ENCODE results near the gene PCDHAC1. TPM values are rescaled to one million over a fixed set of nuclear protein-coding genes. Genes with fewer than 3 reads are reported as not detected.

Gene PCDHAC1
- total and polyA plus RNA-seq, 2 donors = 0.13 to 1.5 TPM

- no peak overlapping the region for H3K4me3 ChIP-seq (ENCODE audit: low read depth, low read length)
- WGBS = 75% methylated on average over 4 of the region's 4 CpGs
Measured at GRCh38 chr5:140934964-140935606, 9.0 kb downstream of the PCDHAC1 start.

DNA sequence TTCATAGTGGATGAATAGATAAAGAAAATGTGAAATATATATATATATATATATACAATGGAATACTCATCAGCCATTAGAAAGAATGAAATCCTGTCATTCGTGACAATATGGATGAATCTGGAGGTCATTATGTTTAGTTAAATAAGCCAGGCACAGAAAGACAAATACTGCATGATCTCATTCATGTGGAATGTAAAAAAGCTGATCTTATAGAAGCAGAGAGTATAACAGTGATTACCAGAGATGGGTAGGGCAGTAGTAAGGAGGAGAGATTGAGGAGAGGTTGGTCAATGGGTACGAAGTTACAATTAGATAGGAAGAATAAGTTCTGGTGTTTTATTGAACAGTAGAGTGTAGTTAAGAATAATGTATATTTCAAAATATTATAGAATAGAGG is 20.5 kb downstream of the PCDHAC1 start:
- H3K27ac ChIP-seq (ENCODE audit: low read depth) = no peak overlapping the region
- WGBS = 59% methylated on average over 2 of the region's 2 CpGs
- H3K4me3 ChIP-seq (ENCODE audit: low read depth, low read length) = no peak overlapping the region
- no peaks in the 10 kb centered on the region for H3K4me1 ChIP-seq (ENCODE audit: insufficient read depth)
- no peaks in the 10 kb centered on the region for H3K36me3 ChIP-seq (ENCODE audit: insufficient read depth)
- no peak for DNase-seq (ENCODE audit: extremely low spot score)

More at GRCh38 chr5:140934964-140935606, 9.0 kb downstream of the PCDHAC1 start:
- Histone ChIP-seq H3K27ac (ENCODE audit: low read depth) (no peak overlapping the region), H3K4me1 (ENCODE audit: insufficient read depth) (no peaks in the 10 kb centered on the region), H3K36me3 (ENCODE audit: insufficient read depth) (no peaks in the 10 kb centered on the region)
- DNase-seq (ENCODE audit: extremely low spot score) = no peak

- no peaks in the 10 kb centered on the region for H3K36me3 ChIP-seq (ENCODE audit: insufficient read depth)
- no peak overlapping the region for H3K27ac ChIP-seq (ENCODE audit: low read depth)
- 77% methylated on average over 6 of the region's 6 CpGs for WGBS
- no peak overlapping the region for H3K4me3 ChIP-seq (ENCODE audit: low read depth, low read length)
- no peaks in the 10 kb centered on the region for H3K4me1 ChIP-seq (ENCODE audit: insufficient read depth)
- DNase-seq (ENCODE audit: extremely low spot score) = no peak
Measured at GRCh38 chr5:140951636-140952035, 25.5 kb downstream of the PCDHAC1 start.

DNA sequence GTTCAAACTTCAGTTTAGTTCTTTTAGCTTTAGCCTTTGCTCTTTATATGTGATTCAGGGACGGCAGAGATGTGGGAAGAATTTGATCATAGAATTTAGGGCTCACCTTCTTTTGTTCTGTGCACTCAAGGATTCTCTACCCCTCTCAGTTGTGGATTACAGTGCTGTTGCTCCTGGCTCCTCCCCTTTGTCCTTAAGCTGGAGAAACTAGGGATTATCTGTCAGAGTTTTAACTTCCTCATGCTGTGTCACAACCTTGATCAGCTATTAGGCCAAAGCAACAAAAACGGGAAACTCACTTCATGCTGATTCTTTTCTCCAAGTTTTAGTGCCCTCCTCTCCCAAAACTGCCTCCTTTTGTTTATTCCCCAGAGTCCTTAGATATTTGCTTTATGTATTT is 27.1 kb downstream of the PCDHAC1 start:
- no peak for DNase-seq (ENCODE audit: extremely low spot score)
- WGBS = 31% methylated on average over 2 of the region's 2 CpGs

DNA sequence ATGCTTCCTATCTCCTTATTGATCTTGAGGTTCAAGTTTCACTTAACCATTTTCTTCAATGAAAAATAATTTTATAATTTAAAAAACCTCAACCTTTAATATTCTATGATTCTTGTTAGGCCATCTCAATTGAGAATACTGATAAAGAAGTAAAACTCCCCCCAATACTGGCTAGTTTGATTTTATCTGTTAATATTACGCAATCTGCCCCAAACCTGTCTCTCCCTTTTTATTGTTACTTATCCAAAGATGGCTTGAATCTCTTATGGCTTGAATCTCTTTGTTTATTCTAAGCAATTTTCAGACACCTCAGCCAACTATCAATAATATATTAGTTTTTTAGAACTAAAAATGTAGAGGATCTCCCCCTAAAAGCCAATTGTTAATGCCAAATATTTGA is 36.1 kb downstream of the PCDHAC1 start:
- DNase-seq (ENCODE audit: extremely low spot score) = no peak
- no peak overlapping the region for H3K4me3 ChIP-seq (ENCODE audit: low read depth, low read length)
- H3K36me3 ChIP-seq (ENCODE audit: insufficient read depth) = no peaks in the 10 kb centered on the region
- H3K4me1 ChIP-seq (ENCODE audit: insufficient read depth) = no peaks in the 10 kb centered on the region
- no peak overlapping the region for H3K27ac ChIP-seq (ENCODE audit: low read depth)
- 89% methylated on average over 1 of the region's 1 CpG for WGBS

More for the DNA sequence above, 27.1 kb downstream of the PCDHAC1 start:
- Histone ChIP-seq H3K4me1 (ENCODE audit: insufficient read depth) (no peaks in the 10 kb centered on the region), H3K27ac (ENCODE audit: low read depth) (no peak overlapping the region), H3K4me3 (ENCODE audit: low read depth, low read length) (no peak overlapping the region), H3K36me3 (ENCODE audit: insufficient read depth) (no peaks in the 10 kb centered on the region)

GRCh38 chr5:140964356-140964755 is 38.3 kb downstream of the PCDHAC1 start:
- Histone ChIP-seq H3K4me3 (ENCODE audit: low read depth, low read length) (no peak overlapping the region), H3K36me3 (ENCODE audit: insufficient read depth) (no peaks in the 10 kb centered on the region), H3K27ac (ENCODE audit: low read depth) (no peak overlapping the region), H3K4me1 (ENCODE audit: insufficient read depth) (no peaks in the 10 kb centered on the region)
- no peak for DNase-seq (ENCODE audit: extremely low spot score)
- 52% methylated on average over 3 of the region's 3 CpGs for whole genome bisulfite sequencing

GRCh38 chr5:140965905-140966292 is 39.8 kb downstream of the PCDHAC1 start:
- Histone ChIP-seq H3K4me3 (ENCODE audit: low read depth, low read length) (peak overlapping the region; percentile 53), H3K36me3 (ENCODE audit: insufficient read depth) (no peaks in the 10 kb centered on the region), H3K27ac (ENCODE audit: low read depth) (no peak overlapping the region), H3K4me1 (ENCODE audit: insufficient read depth) (no peaks in the 10 kb centered on the region)
- no peak for DNase-seq (ENCODE audit: extremely low spot score)
- WGBS = 2% methylated on average over 9 of the region's 9 CpGs

- Histone ChIP-seq H3K27ac (ENCODE audit: low read depth) (no peak within 1 kb of the TSS), H3K36me3 (ENCODE audit: insufficient read depth) (no peaks in the 10 kb centered on the region), H3K4me1 (ENCODE audit: insufficient read depth) (no peaks in the 10 kb centered on the region), H3K4me3 (ENCODE audit: low read depth, low read length) (peak within 1 kb of the TSS; percentile 53)
- WGBS = 1% methylated on average over 80 of the region's 80 CpGs
- DNase-seq (ENCODE audit: extremely low spot score) = no peak
Measured at GRCh38 chr5:140966293-140967225, 40.5 kb downstream of the PCDHAC1 start, which contains the start of gene PCDHAC2. PCDHAC2 (plus strand) TSS chr5:140966476; CDS start chr5:140966767, 291 bp downstream.

DNA sequence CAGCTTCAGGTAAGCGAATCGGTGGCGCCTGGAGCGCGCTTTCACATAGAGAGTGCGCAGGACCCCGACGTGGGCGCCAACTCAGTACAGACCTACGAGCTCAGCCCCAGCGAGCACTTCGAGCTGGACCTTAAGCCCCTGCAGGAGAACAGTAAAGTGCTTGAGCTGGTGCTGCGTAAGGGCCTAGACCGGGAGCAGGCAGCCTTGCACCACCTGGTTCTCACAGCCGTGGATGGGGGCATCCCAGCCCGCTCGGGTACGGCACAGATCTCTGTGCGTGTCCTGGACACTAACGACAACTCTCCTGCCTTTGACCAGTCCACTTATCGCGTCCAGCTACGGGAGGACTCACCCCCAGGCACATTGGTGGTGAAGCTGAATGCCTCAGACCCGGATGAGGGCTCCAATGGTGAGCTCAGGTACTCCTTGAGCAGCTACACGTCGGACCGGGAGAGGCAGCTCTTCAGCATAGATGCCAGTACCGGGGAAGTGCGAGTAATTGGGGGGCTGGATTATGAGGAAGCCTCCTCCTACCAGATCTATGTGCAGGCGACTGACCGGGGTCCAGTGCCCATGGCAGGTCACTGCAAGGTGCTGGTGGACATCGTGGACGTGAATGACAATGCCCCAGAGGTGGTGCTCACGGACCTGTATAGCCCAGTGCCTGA is 41.3 kb downstream of the PCDHAC1 start:
- H3K27ac ChIP-seq (ENCODE audit: low read depth) = no peak overlapping the region
- no peaks in the 10 kb centered on the region for H3K4me1 ChIP-seq (ENCODE audit: insufficient read depth)
- H3K36me3 ChIP-seq (ENCODE audit: insufficient read depth) = no peaks in the 10 kb centered on the region
- WGBS = 39% methylated on average over 34 of the region's 34 CpGs
- peak overlapping the region; percentile 53 for H3K4me3 ChIP-seq (ENCODE audit: low read depth, low read length)
- no peak for DNase-seq (ENCODE audit: extremely low spot score)

GRCh38 chr5:140969880-140970279 is 43.8 kb downstream of the PCDHAC1 start:
- Histone ChIP-seq H3K36me3 (ENCODE audit: insufficient read depth) (no peaks in the 10 kb centered on the region), H3K27ac (ENCODE audit: low read depth) (no peak overlapping the region), H3K4me1 (ENCODE audit: insufficient read depth) (no peaks in the 10 kb centered on the region), H3K4me3 (ENCODE audit: low read depth, low read length) (no peak overlapping the region)
- DNase-seq (ENCODE audit: extremely low spot score) = no peak

- Histone ChIP-seq H3K4me3 (ENCODE audit: low read depth, low read length) (no peak overlapping the region), H3K4me1 (ENCODE audit: insufficient read depth) (peaks cover 1% of the 10 kb centered on the region), H3K36me3 (ENCODE audit: insufficient read depth) (no peaks in the 10 kb centered on the region), H3K27ac (ENCODE audit: low read depth) (no peak overlapping the region)
- DNase-seq (ENCODE audit: extremely low spot score) = no peak
Measured at GRCh38 chr5:140973550-140973949, 47.5 kb downstream of the PCDHAC1 start.

DNA sequence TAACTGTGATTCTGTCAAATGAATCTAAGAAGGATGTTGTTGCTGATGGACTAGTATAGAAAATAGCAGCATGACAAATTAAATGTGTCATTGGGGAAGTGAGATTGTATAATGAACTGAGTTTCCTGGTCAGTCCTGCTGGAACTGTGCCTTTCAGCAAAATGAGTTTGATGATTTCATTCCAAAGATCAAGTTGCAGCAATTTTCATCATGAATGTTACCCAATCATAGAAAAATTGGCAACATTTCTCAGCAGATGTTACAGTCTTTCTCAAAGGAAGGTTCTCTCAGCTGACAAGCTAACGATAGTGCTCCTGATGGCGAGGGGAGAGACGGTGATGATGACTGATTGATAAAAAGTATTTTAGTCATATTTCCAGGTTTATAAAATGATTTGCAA is 50.9 kb downstream of the PCDHAC1 start:
- 67% methylated on average over 3 of the region's 3 CpGs for WGBS
- Histone ChIP-seq H3K27ac (ENCODE audit: low read depth) (no peak overlapping the region), H3K36me3 (ENCODE audit: insufficient read depth) (no peaks in the 10 kb centered on the region), H3K4me1 (ENCODE audit: insufficient read depth) (peaks cover 1% of the 10 kb centered on the region), H3K4me3 (ENCODE audit: low read depth, low read length) (no peak overlapping the region)
- DNase-seq (ENCODE audit: extremely low spot score) = no peak

- no peaks in the 10 kb centered on the region for H3K36me3 ChIP-seq (ENCODE audit: insufficient read depth)
- peaks cover 1% of the 10 kb centered on the region for H3K4me1 ChIP-seq (ENCODE audit: insufficient read depth)
- DNase-seq (ENCODE audit: extremely low spot score) = no peak
- no peak overlapping the region for H3K4me3 ChIP-seq (ENCODE audit: low read depth, low read length)
- H3K27ac ChIP-seq (ENCODE audit: low read depth) = no peak overlapping the region
- 38% methylated on average over 2 of the region's 2 CpGs for WGBS
Measured at GRCh38 chr5:140978260-140978659, 52.2 kb downstream of the PCDHAC1 start.
